HG02870 (cell line): ENCODE data around the gene OGFOD1.

Experiments
- ATAC-seq: cut with Tn5 transposase; IDR thresholded peaks from one replicate; pipeline ENCODE4 v1.9.1; 2021; ENCODE audit warnings: mild to moderate bottlenecking, moderate library complexity; ENCODE audit not compliant: unreplicated experiment

Gene OGFOD1

DNA sequence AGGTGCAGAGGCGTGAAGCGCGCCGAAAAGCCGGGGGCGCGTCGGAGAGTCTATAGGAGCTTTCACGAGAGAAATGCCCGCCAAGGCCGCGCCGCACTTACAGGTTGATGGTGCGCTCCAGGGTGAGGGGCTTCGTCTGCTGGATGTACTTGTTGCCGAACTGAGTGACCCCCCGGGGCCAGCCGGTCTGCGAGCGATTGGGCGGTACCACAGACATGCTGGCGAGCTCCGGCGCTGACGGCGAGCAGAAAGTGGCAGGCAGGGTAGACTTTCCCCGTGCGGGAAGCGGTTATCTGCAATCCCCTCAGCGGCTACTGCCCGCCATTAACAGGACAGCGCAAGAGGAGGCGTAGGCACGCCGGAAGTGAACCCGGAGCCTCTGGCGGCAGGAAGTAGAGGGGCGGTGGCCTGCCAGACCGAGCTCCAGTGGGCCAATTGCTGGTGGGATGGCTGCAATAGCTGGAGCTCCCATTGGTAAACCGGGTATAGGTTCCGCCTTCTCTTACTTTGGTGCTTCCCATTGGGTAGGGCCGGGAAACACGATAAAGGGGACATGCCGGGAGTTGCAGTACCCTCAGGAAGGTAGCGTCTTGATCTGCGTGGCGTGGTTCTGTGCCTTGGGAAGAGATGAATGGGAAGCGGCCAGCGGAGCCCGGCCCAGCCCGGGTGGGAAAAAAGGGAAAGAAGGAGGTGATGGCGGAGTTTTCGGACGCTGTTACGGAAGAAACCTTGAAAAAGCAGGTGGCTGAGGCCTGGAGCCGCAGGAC, at the start of gene OGFOD1, which contains the start of gene NUDT21:
OGFOD1 (plus strand) TSS at position 569 of the 767 bp plus-strand sequence; CDS start at position 628, 59 bp downstream.
NUDT21 (minus strand) TSS at position 347 of the 767 bp plus-strand sequence; CDS start at position 217, 130 bp downstream.
- peak; percentile 96 for ATAC-seq

DNA sequence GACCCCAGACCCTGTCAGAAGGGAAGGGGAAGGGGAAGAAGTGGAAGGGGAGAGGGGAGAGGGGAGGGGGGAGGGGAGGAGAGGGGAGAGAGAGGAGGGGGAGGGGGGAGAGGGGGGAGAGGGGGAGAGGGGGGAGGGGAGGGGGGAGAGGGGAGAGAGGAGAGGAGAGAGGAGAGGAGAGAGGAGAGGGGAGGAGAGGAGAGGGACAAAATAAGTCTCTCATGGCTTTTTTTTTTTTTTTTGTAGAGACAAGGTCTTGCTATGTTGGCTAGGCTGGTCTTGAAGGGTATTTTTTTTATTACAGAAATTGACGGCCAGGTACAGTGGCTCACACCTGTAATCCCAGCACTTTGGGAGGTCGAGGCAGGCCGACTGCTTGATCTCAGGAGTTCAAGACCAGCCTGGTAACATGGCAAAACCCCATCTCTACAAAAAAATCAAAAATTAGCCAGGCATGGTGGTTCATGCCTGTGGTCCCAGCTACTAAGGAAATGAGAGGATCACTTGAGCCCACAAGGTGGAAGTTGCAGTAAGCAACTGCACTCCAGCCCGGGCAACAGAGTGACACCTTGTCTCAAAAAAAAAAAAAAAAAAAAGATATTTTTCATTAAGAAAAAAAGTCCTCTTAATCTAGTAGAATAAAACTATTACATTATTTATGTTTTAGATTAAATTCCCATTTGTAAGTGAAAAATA, 45.2 kb upstream of the OGFOD1 start:
- ATAC-seq = no peak

DNA sequence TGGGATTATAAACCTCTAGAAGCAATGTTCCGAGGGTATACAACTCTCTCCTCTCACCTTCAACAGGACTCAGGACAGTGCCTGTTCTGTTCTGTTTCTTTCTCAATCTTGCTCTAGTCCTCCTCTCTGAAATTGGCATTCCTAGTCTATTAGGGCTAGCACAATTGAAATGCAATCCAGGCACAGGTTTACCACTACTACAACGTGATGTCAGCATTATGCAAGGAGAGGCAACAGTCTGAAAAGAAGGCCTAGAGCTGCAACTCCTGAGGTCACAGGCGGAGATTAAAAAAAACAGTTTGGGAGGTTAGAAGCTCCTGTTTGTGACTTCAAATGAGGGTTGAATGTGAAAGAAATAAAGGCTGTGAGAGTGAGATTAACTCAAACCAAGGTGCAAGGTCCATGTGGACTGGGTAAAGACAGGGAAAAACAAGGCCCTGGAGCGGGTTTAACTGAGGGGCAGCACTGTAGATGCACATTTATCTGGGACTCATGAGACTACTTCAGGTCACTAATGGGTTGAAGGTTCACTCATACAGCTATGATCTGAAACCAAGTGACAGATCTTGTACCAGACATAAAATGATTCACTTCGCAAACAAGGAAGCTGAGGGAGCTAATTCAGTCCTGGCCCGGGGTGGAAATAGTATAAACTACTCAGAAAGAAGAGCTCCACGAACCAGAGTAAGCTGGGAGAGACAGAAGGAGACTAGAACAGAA, 42.8 kb upstream of the OGFOD1 start:
- ATAC-seq = no peak

DNA sequence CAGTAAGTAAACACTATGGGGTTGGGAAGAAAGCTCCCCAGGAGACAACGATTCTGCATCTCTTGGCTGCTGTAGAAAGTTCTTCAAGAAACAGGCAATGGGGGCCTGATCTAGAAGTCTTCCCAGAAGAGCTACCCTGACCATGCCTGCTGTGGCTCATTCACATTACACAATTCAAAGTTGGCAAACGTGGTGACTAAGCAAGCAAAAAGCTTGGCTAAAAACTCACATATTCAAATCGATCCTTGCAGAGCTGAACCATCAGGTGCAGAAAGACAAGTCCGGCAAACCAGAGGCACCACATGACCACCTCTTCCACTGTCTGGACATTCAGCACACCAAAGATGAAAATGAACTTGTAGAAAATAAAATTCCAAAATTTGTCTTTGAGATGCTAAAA, 42.2 kb upstream of the OGFOD1 start:
- no peak for ATAC-seq

DNA sequence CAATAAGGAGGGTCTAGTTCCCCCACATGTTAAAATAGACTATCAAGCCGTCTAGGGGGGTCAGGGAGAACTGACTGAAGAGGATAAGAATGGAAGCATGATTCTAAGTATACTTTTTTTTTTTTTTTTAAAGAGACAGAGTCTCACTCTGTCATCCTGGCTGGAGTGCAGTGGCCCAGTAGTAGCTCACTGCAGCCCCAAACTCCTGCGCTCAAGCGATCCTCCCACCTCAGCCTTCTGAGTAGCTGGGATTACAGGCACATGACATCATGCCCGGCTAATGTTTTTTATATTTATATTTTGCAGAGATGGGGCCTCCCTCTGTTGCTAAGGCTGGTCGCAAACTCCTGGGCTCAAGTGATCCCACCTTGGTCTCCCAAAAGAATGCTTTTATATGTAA, 40.2 kb upstream of the OGFOD1 start:
- ATAC-seq = no peak

DNA sequence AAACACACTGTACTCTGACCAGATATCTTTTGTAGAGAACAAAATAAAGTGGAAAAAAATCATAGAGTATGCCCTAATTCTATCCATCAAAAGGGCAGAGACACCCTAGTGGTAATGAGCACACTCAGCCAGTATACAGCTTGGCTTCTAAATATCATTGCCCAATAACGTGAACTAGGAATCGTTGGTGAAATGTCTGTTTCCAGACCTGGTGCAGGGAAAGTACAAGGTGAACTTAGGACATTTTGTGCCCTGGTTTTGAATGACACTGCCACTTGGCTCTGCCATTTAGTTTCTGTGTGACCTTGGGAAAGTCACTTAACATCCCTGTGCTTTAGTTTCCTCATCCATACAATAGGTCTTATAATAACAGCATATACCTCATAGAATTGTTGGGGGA, 39.7 kb upstream of the OGFOD1 start:
- ATAC-seq = no peak

DNA sequence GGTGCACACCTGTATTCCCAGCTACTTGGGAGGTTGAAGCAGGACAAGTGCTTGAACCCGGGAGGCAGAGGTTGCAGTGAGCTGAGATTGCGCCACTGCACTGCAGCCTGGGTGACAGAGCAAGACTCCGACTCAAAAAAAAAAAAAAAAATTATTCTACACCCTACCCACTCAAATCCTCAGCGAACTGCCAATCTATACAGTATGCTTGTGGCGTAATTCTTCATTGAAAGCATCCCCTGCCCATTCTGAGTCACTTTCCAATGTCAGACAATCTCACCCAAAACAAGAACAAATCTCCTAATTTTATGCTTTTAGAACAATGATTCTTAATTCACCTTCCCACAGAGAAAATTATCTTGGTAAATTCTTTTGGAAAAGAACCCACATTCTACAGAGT, 38.0 kb upstream of the OGFOD1 start:
- ATAC-seq = no peak

DNA sequence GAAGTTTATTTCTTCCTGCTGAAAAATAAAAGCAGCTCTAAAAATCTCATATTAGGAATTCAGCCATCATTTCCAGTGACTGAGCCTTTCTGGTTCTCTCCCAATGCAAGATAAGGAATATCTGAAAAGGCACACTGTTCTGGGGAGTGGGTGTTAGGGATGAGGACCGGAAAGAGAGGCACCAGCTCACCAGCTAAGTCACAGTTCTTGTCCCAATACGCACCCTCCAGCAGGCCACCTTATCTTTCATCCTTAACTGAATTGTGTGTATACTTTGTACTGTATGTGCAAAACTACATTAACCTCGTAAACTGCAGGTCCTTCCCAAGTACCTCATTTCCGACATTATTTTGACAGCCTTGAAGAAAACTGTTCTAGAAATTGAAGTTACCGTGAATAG, 37.0 kb upstream of the OGFOD1 start:
- no peak for ATAC-seq

DNA sequence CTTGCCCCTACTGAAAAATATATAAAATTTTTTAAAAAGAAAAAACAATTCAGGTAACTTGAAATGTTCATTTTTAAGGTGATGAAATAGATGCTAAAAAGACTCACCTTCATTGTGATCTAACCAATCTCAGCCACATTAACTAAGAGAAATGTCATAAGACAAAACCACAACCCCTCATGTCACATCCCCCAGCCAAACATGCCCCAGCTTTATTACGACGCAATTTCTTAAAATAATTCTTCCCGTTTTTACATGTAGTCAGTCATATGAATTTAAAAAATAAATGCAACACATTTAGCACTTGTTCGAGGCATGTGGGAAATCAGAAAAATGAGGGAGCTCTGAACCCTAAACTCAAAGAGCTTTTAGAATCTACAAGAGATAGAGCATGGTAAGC, 35.5 kb upstream of the OGFOD1 start:
- no peak for ATAC-seq

DNA sequence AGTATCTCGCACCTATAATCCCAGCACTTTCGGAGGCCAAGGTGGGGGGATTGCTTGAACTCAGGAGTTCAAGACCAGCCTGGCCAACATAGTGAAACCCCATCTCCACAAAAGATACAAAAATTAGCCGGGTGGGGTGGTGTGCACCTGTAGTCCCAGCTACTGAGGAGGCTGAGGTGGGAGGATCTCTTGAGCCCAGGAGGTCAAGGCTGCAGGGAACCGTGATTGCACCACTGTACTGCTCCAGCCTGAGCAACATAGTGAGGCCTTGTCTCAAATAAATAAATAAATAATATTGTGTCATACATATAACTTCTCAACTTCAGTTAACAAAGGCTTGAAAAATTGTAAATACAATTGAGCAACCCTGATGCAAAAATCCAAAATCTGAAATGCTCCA, 34.2 kb upstream of the OGFOD1 start:
- ATAC-seq = no peak

DNA sequence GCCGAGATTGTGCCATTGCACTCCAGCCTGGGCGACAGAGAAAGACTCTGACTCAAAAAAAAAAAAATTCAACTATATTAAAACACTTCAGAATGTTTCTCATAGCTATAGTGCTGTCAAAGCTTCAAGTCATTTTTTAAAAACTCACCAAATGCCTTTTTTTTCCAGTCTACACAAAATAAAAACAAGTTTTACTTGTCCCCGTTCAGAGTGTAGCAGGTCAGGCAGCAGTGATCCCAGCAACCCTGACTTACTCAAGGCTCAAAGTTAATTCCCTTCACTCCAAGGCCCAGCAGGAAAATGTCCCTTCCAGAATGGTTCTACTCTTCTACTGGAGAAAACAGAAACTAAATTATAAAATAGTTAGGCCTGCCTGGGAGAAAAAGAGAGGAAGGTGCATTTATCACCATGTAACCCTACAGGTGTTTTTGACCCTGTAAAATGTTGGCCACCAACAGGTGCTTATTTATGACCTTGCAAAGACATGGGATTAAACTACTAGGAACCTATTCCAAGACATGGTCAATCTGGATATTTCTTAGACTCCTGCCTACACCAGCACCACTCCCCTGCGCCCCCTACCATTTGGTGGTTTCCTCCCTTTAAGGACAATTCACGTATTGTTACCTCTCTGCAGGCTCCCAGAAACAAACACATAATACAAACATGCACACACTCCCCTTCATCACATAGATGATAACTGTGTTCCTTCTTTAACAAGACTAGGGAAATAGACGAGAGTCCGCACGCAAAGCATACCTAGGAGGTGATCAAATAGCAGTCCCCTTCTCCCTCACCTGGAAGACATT, 31.4 kb upstream of the OGFOD1 start:
- ATAC-seq = no peak

DNA sequence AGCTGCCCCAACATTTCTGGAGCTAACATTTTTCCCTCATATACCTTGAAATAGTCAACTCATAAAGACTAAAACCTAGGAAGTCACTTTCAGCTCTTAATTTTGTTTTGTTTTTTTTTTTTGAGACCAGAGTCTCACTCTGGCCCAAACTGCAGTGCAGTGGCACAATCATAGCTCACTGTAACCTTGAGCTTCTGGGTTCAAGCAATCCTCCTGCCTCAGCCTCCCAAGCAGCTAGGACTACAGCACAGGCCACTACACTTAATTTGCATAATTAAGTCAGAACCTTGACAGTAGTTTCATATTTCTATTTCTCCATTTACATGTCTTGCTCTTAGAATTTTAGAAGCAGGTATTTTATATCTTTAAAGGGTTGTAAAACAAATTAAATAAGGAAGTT, 30.7 kb upstream of the OGFOD1 start:
- no peak for ATAC-seq

DNA sequence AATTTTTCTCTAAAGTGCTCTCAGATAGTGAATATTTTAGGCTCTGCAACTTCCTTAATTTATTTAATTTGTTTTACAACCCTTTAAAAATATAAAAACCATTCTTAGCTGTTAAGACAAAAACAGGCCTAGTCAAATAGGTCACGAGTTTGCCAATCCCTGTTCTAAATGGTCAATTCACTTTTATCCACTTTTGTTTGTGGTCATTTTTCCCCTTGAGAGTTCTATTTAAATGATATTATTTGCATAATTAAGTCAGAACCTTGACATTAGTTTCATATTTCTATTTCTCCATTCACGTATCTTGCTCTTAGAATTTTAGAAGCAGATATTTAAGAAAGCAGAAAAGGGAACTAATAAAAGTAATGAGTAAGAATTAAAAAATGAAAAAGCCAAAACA, 30.0 kb upstream of the OGFOD1 start:
- no peak for ATAC-seq

DNA sequence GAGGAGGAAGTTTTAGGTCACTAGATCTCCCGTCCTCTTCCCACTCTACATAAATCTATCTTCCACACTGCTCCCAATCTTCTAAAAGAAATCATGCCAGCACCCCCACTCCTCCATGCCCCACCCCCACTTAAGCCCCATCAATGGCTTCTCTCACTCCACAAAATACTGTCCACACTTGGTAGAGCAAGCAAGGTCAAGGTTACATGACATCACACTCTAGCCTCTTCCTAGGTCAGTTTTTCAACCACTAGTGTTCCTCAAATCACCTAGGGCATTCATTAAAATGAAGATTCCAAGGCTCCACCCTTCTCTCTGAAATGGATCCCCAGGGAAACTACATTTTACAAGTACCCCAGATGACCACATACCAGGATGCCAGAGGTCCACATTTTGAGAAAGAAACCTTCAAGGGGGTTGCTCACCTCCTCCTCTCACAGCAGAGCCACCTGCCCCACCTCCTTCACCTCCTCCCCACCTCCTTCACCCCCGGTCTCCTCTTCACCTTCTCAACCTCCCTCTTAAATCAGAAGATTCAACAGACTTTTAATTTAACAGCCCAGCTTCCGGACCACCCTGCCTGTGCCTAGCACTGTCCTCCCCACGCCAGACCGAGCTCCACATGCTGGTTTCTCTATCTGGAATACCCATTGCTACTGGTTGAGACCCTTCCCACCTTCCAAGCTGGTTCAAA, 29.2 kb upstream of the OGFOD1 start:
- ATAC-seq = no peak

DNA sequence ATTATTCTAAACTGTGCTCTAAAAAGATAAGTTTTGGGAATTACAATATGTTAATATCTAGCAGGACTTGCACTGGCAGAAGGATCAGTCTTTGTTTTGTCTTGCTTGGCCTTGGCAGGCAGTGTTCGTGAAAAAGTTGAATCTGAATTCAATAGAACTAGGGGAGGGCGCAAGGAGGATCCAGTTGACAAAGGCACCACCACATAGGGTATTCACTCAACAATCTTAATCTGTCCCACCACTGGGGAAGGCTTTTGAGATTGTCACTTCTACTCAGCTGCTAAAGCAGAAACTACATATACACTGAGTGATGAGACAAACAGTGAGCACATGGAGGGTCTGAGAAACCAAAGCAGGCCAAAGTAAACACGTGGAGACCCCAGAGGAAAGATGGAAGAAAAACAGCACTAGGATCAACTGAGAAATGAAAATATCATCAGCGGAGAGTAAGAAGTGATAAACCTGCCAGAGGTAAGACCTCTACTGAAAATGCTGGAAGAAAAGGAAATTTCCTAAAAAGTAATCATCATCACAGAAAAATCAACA, 28.4 kb upstream of the OGFOD1 start:
- ATAC-seq = no peak

DNA sequence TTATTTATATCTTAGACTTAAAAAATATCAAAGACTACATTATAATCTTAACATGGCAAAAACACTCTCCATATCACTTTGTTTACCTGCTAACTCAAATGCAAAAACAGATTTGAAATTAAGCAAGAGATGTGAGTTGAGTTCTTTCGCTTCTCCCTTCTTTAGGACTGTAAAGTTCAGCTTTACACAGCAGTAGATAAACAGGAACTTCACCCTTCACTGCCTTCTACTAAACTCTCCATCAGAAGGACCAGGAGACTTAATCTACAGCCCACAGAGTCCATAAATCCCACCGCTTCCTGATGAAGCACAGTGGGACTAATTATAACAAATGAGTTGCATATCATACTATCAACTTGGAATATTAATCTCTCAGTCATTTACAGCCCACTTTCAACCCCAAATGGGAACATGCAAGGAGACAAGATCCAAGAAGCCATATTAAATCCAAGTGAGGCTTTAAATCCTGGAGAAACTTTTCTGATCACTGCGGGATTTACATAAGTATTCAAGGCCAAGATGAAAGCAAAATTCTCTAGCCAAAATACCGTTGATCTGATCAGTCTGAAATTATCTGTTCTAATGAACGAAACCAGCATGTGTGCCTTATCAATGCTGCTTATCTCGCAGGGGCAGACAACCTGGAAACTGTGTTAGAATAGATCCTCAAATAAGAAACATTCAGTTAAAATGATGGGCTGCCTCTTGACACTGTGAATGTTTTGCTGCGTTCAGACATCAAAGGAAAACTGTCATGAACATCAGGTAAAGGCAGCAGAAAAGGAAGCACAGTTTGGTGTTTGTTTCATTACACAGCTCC, 27.6 kb upstream of the OGFOD1 start:
- ATAC-seq = no peak

DNA sequence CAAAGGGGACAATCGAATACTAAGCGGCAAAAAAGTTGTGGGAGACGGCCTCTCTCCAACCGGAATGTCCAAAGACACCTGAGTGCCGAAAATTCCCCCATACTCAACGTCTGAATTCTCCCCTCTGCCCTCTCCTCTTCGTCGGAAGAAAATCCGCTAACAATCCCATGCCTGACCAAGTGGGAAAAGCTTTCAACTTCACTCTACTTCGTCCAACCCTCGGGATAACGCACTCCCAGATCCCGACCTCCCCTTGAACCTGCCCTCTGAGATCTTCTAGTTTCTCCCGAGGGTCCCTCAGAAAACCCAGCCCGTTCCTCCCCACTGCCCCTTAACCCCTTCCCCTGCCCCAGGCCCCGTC, 27.0 kb upstream of the OGFOD1 start:
- ATAC-seq = no peak

DNA sequence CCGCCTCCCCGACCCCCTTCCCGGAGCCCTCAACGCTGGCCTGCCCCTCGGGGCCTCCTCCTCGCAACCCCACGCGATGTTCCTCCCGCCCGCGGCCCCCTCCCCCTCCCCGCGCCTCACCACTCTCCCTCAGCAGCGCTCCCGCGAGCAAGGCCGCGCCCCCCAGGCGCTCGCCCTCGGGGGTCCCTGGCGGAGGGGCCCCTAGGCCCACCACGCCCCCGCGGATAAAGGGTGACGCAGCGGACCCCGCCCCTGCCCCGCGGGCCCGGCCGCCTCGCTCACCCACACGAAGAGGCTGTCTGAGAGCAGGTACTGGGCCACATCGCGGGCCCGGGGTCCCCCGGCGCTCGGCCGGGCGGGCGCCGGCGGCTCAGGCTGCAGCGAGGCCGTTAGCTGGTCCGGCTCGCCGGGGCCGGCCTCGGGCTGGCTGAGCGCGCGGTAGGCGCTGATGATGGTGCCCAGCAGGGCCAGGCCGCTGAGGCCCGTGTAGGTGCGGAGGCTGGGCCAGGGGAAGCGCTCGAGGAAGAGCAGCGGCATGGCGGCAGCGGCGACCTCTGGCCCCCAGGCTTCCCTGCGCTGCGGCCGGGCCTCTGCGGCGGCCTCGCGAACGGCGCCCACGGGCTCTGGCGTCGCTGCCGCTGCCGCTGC, 26.4 kb upstream of the OGFOD1 start:
- ATAC-seq = peak; percentile 29

DNA sequence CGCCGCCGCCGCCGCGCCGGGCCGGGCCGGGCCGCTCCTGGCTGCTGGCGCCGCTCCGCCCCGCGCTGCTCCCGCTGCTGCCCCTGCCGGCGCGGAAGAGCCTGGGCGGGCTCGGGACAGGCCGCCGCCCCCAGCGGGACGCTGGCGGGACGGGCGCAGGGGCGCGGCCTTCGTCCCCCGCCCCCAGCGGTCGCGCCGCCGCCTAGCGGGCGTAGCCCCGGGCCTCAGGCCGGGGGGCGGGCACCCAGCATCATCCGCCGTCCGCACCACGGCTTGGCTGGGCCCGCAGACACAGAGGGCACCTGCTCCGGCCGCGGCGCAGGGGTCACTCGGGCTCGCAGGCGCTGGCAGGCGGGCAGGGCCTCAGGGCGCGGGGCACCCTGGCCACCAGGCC, 25.9 kb upstream of the OGFOD1 start, which contains the start of gene AMFR:
AMFR (minus strand) TSS at position 107 of the 394 bp plus-strand sequence. CDS start 218 bp downstream, outside the sequence.
- ATAC-seq = peak; percentile 64
